ENCODE measurements around the gene SZT2. TPM values are rescaled to one million over a fixed set of nuclear protein-coding genes. Genes with fewer than 3 reads are reported as not detected.

SZT2 gene
- total RNA-seq, 1 experiment from 2014 or later: 71.6 TPM

DNA sequence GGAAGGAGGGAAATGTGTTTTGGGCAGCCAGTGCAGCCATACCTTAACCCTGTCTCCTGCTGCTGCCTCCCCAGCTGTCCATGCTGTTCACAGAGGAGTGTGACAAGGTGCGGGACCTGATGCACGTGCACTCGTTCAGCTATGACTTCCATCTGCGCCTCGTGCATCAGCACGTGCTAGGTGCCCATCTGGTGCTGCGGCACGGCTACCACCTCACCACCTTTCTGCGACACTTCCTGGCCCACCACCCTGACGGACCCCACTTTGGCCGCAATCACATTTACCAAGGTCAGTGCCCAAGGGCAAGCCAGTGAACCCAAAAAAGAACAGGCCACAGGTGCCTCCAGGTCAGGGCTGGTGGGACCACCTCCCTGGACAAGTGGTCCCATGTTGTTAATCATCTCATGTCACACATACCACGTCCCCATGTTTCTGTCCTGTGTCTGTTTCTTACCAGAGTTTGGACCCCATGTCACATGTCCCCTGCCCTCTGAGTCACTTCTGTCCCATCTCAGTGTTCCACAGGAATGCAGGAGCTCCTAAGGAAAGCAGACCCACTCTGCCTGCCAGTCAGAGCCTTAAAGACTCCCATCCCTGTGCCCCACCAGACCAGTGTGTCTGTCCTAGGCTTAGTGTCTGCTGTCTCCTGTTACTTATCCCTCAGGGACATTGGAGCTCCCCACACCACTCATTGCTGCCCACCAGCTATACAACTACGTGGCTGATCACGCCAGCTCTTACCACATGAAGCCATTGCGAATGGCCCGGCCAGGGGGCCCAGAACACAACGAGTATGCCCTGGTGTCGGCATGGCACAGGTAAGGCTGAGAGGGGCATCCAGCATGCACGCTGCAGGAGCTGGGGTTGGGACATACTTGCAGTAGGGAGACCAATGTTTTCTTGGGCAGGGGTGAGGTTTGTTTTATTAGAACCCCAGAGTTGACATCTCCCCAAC, 57.5 kb downstream of the SZT2 start:
- intact Hi-C loops (cut with micrococcal nuclease; ENCODE audit: unreplicated experiment): no loop called here
- H3K27ac ChIP-seq: no peak overlapping the region
- H3K4me3 ChIP-seq: no peak overlapping the region
- no TSS peak for BruUV-seq (replicated peaks)
- H3K36me3 ChIP-seq (ENCODE audit: low read depth): peaks cover 11% of the 10 kb centered on the region; the same call in 1 of the 2 replicates
- H2AFZ ChIP-seq: no peak overlapping the region
- H3K4me2 ChIP-seq: no peak overlapping the region
- POLR2A ChIA-PET (ENCODE audit: unreplicated experiment): interaction anchor here (0.6 kb wide), 1 partner anchor 7 kb away, joined by 3 read pairs; no protein-coding TSS in a partner anchor
- no peaks in the 10 kb centered on the region for H3K4me1 ChIP-seq (replicated peaks; ENCODE audit: insufficient read depth)
- H3K9me3 ChIP-seq (ENCODE audit: insufficient read depth, low read depth): no peaks in the 10 kb centered on the region
- no peaks in the 10 kb centered on the region for H4K20me1 ChIP-seq (ENCODE audit: insufficient read depth)
- H3F3A ChIP-seq (ENCODE audit: insufficient read depth, low read depth): peaks cover 20% of the 10 kb centered on the region
- H3K27me3 ChIP-seq (ENCODE audit: insufficient read depth, low read depth): no peaks in the 10 kb centered on the region
- DNase-seq: no peak
- no peaks in the 10 kb centered on the region for H3K9me2 ChIP-seq (ENCODE audit: insufficient read depth)
- TF ChIP-seq EZH2 (IDR thresholded peaks at IDR 0.05; ENCODE audit: low read depth): no peak
- TF ChIP-seq, protein P1, sequence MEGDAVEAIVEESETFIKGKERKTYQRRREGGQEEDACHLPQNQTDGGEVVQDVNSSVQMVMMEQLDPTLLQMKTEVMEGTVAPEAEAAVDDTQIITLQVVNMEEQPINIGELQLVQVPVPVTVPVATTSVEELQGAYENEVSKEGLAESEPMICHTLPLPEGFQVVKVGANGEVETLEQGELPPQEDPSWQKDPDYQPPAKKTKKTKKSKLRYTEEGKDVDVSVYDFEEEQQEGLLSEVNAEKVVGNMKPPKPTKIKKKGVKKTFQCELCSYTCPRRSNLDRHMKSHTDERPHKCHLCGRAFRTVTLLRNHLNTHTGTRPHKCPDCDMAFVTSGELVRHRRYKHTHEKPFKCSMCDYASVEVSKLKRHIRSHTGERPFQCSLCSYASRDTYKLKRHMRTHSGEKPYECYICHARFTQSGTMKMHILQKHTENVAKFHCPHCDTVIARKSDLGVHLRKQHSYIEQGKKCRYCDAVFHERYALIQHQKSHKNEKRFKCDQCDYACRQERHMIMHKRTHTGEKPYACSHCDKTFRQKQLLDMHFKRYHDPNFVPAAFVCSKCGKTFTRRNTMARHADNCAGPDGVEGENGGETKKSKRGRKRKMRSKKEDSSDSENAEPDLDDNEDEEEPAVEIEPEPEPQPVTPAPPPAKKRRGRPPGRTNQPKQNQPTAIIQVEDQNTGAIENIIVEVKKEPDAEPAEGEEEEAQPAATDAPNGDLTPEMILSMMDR (conservative IDR thresholded peaks at IDR 0.05): no peak
- CTCF ChIA-PET: no interaction called here
- H3K79me2 ChIP-seq (ENCODE audit: low read depth): no peaks in the 10 kb centered on the region

DNA sequence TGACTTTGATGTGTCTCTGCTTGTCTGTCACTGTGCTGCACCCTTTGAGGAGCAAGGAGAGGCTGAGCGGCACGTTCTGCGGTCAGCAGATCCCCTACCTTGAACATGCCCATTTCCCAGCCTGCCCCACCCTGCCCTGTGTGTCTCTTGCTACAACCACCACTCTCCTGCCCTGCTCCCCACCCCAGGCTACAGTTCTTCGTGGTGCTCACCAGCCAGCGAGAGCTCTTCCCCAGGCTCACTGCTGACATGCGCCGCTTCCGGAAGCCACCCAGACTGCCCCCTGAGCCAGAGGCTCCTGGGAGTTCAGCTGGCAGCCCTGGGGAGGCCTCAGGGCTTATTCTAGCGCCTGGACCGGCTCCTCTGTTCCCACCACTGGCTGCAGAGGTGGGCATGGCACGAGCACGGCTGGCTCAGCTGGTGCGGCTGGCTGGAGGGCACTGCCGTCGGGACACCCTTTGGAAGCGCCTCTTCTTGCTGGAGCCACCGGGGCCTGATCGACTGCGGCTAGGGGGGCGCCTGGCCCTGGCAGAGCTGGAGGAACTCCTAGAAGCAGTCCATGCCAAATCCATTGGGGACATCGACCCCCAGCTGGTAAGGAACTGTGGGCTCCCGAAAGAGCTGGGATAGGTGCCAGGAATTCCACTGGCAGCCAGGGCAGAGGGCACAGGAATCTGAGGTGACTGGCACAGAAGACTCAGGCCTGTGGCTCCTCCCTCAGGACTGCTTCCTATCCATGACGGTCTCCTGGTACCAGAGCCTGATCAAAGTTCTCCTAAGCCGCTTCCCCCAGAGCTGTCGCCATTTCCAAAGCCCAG, 58.4 kb downstream of the SZT2 start:
- Histone ChIP-seq H3K27ac (no peak overlapping the region), H3K9me2 (ENCODE audit: insufficient read depth) (no peaks in the 10 kb centered on the region), H3K4me2 (no peak overlapping the region), H4K20me1 (ENCODE audit: insufficient read depth) (no peaks in the 10 kb centered on the region), H3K36me3 (ENCODE audit: low read depth) (peaks cover 11% of the 10 kb centered on the region; the same call in 1 of the 2 replicates), H3F3A (ENCODE audit: insufficient read depth, low read depth) (peaks cover 27% of the 10 kb centered on the region), H3K79me2 (ENCODE audit: low read depth) (no peaks in the 10 kb centered on the region), H3K4me3 (no peak overlapping the region), H3K4me1 (replicated peaks; ENCODE audit: insufficient read depth) (no peaks in the 10 kb centered on the region), H3K27me3 (ENCODE audit: insufficient read depth, low read depth) (no peaks in the 10 kb centered on the region), H2AFZ (no peak overlapping the region), H3K9me3 (ENCODE audit: insufficient read depth, low read depth) (no peaks in the 10 kb centered on the region)
- ChIA-PET CTCF (no interaction called here), POLR2A (ENCODE audit: unreplicated experiment) (interaction anchor here (0.6 to 1.0 kb wide), 2 partner anchors 100 to 202 kb away, joined by 4 to 5 read pairs; partner anchors contain the start of gene KDM4A)
- intact Hi-C loops (cut with micrococcal nuclease; ENCODE audit: unreplicated experiment): no loop called here
- no peak for DNase-seq
- no peak for TF ChIP-seq EZH2 (IDR thresholded peaks at IDR 0.05; ENCODE audit: low read depth)
- TF ChIP-seq, protein P1 (conservative IDR thresholded peaks at IDR 0.05): no peak
- BruUV-seq (replicated peaks): no TSS peak

DNA sequence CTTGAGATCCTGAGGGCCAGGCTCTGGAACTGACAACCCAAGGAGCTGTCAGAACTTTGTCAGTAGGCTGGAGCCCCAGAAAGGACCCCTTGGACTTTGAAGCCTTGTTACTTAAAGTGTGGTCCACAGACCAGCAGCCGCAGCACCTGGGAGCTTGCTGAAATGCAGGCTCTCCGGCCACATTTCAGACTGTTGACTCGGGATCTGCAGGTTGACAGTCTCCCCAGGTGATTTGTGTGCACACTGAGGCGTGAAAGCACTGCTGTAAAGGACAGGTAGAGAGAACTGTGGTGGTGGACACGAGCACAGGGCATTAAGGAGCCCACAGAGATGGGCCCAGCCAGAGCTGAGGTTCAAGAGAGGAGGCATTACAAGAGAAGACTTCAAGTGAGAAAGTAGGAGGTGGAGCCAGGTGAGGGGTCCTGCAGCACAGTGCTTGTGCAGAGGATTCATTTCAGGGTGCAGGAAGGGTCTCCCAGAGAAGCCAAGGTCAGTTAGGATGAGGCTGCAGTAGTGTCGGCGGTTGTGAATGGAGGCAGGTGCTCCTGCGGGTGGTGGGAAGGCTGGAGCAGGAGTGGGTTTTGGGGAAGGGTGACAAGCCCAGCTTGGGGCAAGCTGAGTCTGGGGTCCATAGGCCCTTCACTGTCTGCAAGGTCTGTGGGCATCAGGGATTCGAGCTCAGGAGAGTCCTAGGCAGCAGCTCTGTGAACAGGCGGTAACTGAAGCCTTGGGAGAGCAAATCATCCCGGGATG, 59.4 kb downstream of the SZT2 start:
- Histone ChIP-seq H3K79me2 (ENCODE audit: low read depth) (0 out of 2 replicates have a peak, but pooled peaks cover 2% of the 10 kb centered on the region), H3K9me2 (ENCODE audit: insufficient read depth) (no peaks in the 10 kb centered on the region), H3K27ac (no peak overlapping the region), H3K4me3 (no peak overlapping the region), H3K4me2 (no peak overlapping the region), H4K20me1 (ENCODE audit: insufficient read depth) (no peaks in the 10 kb centered on the region), H3K9me3 (ENCODE audit: insufficient read depth, low read depth) (no peaks in the 10 kb centered on the region), H3F3A (ENCODE audit: insufficient read depth, low read depth) (peaks cover 31% of the 10 kb centered on the region), H2AFZ (no peak overlapping the region), H3K4me1 (replicated peaks; ENCODE audit: insufficient read depth) (no peaks in the 10 kb centered on the region), H3K27me3 (ENCODE audit: insufficient read depth, low read depth) (no peaks in the 10 kb centered on the region), H3K36me3 (ENCODE audit: low read depth) (peaks cover 11% of the 10 kb centered on the region; the same call in 1 of the 2 replicates)
- TF ChIP-seq EZH2 (IDR thresholded peaks at IDR 0.05; ENCODE audit: low read depth): no peak
- TF ChIP-seq, protein P1 (conservative IDR thresholded peaks at IDR 0.05): no peak
- BruUV-seq (replicated peaks): no TSS peak
- POLR2A ChIA-PET (ENCODE audit: unreplicated experiment): interaction anchor here (0.6 to 1.0 kb wide), 2 partner anchors 101 to 201 kb away, joined by 4 to 5 read pairs; partner anchors contain the start of gene KDM4A
- intact Hi-C loops (cut with micrococcal nuclease; ENCODE audit: unreplicated experiment): no loop called here
- no peak for DNase-seq
- CTCF ChIA-PET: no interaction called here
